ENCODE results near the gene B3GNT2.
"Not testable (repeated sequence)": the region's sequence is repeated elsewhere in the genome, so short reads cannot be mapped to it uniquely, and the experiment has no call there.

The B3GNT2 gene

DNA sequence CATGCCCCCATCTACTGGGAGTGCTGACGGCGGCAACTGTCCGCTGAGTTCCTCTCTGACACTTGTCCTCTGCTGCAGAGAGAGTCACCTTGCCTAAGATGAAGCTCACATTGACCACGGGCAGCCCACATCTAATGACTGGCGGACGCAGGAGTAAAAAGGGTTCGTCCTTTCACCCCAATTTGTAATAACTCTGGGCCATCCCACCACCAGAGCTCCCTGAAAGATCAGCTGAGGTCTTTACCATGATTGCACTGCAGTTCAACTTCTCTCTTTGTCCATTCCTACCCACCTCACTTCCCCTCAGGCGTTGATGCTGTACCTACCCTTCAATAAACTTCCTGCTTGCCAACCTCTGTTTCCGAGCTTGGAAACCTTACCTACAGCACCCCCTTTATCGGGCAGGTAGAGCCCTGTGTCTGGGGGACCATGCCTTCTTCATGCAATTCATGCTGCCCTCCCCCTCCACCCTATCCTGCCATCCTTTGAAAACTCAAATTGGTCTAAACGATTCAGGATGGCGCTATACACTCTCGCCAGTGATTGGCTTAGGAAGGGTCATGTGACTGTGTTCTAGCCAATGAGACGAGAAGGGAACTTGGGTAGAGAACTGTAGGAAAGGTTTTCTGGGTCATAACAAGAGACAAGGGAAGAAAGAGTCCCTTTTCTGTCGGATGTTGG is 10.3 kb upstream of the B3GNT2 start:
- DNase-seq (ENCODE audit: low read depth): no peak

DNA sequence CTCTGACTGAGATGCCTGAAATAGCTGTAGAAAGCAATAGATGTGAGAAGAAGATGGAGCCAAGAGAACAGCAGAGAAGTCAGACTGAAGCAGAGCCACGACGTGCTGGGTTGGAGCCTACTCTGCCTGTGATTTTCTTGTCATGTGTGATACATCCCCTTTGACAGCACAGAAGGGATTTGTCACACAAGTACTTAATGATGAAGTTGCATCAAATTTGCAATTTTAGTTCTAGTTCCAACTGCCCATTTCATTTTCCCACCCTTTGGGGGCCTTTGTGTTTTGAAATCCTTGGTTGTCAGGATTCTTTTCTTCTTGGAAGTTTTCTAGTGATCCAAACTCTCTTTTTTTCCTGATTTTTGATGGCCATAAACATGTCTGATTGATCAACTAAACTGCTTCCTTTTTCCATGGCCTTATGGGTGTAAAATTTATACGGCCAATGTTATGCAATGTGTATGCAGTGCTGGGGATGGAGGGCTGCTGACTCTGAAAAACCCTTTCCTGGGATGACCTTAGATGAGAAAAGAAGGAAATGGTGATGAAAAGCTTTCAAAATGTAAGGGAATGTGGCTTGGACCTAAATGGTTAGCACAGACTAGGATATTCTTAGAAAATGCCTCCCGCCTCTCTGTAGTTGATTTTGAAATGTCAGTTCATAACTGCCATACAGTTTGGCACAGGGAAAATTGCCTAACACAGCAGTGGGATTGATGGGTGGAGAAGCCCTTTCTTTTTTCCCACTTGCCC is 9.6 kb upstream of the B3GNT2 start:
- DNase-seq (ENCODE audit: low read depth): no peak

DNA sequence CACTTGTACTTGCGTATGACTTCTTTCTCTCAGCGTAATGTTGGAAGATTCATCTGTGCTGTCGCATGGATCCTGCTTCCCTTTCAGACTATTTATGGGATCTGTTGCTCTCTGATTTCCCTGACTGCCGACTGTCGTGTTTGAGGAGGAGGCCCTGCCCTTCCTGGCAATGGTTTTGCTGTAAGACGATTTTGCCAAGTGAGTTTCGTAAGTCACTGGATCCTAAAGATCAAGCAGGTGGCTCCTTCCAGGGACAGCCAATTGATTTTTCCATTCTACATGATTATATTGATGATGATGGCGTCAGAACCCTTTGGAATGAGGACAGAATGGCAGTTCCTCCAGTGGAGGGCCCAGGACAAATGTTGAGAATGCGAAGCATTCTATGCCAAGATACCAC is 8.7 kb upstream of the B3GNT2 start:
- DNase-seq (ENCODE audit: low read depth): no peak

DNA sequence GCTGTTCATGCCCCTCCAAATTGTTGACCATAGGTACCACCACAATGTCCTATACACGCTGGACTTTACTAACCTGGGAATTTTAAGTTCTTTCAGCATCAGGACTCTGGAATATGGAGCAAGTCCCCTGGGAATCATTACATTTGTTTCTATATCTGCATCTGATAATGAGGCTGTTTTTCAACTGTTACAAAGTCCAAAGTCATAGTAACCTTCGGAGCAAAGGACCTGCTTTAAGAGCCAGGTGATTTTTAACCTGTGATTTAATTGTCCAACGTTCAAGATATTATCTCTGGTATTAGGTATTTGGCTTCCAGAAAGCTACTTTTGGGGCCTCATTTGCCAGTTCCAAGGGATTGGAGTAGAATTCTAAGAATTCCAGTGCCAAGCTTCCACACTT is 7.5 kb upstream of the B3GNT2 start:
- no peak for DNase-seq (ENCODE audit: low read depth)

DNA sequence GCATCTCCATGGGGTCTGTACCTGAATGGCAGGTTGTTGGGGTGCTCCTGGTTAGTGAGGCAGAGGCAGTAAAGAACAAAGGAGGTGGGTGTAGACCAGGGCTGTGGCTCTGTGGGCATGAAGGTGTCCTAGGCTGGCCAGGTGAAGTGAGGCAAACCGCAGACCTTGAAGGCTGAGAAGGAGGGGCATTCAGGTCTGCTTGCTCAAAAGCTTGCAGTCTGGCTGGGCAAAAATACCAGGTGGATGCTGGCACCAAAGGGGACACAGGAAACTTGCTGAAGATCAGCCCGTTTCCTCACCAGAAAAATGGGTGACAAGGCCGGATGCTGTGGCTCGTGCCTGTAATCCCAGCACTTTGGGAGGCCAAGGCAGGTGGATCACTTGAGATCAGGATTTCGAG is 6.7 kb upstream of the B3GNT2 start:
- no peak for DNase-seq (ENCODE audit: low read depth)

DNA sequence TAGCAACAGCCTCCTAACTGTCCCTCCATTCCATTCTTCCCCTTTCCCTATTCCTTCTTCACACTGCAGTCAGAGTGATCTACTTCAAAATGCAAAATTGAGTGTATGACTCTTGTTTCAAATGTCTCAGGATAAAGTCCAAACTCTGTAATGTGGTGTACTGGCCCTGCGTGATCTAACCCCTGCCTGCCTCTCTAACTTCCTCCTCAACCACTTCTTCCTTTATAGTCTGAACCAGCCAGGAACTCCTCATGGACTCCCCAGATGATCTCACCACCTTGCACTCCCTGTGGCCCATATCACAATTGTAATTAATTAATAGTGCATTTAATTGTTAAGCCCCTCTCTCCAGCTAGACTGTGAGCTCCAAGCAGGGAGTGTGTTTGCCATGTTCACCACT is 3.1 kb upstream of the B3GNT2 start:
- no peak for DNase-seq (ENCODE audit: low read depth)

DNA sequence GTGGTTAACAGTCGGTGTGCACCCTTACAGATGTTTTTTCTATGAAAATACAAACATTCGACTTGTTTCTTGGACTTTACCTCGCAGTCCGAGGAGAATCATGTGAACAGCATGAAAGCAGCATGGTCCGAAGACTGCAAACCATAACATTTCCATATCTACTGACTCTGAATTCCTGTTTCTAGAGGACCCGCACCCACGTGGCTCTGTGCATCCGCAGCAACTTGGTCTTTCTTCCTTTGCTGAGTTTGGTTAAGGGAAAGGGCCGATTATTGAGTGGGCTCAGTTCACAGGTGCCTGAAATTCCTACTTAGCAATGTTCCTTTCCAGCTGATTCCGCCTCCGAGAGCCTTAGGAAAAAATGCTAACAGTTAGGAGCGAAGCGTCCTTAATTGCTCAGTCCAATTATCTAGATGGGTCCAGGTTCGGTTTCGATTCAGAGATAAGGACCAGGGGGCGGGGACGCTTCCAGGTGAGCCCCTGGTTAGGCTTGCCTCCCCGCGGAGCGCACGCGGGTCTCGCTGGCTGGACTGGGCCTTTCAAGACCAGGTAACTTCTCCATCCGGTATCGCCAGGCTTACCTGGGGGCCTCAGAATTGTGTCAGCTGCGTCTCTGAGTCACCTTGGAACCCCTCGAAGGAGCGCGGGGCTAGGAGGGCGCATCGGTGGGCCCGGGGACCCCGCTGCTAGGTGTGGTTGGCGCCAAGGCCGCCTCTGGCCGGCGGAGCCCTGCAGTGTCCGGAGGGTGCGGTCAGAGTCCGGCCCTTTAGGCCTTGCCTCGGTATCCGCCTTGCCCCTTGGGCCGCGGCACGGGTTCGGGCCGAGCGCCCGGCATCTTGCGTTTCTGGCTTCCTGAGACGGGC is 1.1 kb upstream of the B3GNT2 start:
- DNase-seq (ENCODE audit: low read depth): peak; percentile 3

DNA sequence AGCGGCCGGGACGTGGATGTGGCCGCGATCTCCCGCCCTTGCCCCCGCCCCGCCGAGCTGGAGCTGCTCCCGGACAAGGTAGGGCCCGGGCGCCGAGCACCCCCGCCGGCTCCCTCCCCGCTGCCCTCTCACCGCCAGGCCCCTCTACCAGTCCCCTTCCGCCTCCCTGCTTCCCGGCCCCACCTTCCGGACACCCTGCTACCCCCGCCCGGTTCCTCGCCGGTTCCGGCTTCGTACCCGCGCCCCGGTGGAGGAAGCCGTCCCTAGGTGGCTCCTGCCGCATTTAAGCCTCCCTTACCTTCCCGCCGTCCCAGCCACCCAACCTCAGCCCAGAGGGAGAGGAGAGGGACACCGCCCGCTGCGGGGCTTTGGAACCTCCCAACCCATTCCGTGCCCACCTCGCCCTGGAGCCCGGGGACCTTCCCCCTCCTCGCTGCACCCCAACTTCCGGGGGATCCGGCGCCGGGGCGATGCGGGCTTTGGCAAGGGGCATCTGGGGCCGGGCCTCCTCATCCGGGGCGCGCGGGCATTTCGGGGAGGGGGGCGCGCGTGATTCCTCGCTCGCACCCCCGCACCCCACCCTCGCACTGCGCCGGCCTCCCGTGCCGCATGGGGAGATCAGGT is 475 bp downstream of the B3GNT2 start:
- peak; percentile 45 for DNase-seq (ENCODE audit: low read depth)

DNA sequence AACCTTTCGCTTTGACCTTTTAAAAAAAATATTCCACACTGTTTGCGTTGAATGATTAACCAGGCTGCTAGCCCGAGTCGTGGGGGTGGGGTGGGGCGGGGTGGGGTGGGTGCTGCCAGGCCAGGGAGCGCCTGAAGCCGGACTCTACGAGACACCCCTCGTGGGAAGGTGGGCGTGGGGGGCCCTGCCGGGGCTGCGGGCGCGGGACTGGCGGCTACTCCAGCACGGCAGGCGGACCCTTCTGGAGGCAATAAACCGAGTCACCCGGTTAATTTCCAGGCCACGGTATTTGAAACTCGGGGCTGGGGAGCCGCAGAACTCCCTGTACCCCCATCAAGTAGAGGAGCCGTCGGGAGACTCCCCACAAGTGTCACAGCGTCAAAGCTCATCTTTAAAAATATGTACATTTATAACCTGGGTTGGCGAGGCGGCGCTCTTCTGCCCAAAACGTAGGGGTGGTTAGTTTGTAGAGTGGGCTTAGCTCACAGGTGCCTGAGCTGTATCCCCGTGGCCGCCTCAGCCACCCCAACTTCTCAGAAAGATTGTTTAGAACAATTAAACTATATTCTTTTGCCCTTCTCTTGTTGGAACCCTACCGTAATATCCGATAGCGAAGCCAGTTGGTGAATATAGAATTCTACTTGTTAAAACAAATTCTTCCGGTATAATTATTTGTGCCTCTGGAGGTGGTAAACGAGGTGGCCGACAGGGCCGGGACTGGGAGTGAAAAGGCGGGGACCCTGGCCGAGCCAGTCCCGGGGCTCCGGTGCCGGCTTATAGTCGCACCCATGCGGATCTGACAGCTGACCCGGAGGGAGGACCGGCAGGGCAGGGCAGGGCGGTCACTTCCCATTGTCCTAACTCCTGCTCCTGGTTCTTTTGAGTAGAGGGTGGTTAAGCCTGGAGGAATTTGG is 1.4 kb downstream of the B3GNT2 start:
- peak; percentile 18 for DNase-seq (ENCODE audit: low read depth)

DNA sequence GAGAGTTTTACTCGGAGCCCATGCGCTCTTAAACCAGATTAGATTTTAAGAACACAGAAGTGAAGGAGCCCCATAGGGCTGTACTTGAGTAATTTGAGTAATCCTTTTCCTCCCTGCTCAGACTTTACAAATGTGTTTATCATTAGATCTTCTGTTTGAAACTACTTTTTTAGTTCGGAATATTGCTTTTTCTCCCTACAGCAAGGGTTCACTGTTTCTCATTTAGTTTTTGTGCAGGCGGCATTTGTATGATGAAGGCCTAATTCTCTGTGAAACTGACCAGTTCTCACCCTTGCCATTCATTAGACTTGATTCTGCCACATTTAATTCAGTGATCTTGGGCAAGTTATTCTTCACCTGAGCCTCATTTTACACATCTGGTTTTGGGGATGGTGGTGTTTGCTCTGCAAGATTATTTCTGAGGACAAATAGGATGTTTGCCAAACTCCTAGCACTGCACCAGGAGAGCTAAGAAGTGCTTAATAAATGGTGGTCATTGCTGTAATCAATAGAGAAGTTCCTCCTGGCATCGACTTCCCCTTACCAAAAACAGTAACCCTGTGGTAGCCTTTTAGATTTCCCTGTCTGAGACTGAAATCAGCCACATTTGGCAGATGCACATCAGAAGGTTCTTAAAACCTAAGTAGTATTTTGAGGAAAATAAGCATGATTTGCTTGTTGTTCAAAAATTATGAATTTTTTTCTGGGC is 2.2 kb downstream of the B3GNT2 start:
- DNase-seq (ENCODE audit: low read depth): no peak

DNA sequence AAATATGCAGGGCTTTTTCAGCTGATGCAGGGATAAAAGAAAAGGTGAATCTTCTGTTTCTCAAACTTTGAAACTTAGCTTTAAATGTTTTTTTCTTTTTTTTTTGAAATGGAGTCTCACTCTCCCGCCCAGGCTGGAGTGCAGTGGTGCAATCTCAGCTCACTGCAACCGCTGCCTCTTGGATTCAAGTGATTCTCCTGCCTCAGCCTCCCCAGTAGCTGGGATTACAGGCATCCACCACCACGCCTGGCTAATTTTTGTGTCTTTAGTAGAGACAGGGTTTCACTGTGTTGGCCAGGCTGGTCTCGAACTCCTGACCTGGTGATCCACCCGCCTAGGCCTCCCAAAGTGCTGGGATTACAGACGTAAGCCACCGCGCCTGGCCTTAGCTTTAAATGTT is 2.9 kb downstream of the B3GNT2 start:
- not testable (repeated sequence) for DNase-seq (ENCODE audit: low read depth)

DNA sequence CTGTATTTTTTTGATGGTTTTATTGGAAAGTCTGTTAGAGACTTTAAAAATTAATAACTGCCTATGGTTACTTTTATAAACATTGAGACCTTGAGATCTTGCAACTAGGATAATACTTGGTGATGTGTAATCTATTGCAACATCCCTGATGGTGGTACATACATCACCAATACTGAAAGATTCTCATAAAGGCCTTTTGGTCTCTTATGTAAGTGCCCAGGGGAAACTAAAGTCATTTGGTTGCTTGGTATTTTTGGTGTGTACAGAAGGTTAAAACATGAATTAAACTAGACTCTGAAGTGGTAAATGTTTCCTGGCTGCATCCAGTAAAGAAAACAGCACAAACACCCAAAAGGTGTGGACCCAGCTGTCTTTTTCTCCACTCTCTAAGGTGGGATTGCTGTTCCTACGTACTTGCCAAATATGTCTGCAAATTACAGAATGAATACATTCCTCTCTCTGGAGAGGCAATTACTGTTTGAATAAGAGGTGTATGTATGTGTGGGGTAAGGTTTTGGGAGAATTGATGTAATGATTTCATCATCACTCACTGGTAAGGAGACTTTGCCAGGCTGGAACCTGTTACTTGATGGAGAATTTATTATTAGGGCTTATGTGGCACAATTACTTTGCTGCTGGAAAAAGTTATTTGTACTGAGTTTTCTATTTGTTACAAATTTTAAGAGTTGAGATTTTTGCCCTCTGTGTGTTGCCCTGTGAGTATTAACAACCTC is 3.6 kb downstream of the B3GNT2 start:
- DNase-seq (ENCODE audit: low read depth): no peak

DNA sequence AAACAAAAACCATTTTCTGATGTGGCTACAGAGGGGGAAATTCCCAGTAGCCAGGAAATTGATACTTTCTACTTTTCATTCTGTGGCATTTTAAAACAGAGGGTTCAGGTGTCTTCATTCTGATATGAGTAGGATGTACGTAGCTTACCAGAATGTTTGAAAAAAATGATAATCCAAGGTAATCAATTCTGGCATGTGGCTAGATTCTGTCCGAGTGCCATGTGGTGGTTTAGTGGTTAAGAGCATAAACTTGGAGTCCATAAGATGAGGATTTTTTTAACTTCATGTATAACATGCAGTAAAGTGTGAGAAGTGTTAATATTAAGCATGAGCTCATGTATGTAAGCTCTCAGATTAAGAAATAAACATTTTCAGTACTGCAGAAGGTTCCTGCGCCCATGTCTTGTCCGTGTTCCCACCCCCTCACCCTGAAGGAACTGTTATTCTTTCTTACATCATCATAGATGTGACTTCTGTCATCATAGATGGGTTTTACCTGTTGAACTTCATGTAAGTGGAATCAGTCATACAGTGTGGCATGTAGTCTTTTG is 4.5 kb downstream of the B3GNT2 start:
- no peak for DNase-seq (ENCODE audit: low read depth)

DNA sequence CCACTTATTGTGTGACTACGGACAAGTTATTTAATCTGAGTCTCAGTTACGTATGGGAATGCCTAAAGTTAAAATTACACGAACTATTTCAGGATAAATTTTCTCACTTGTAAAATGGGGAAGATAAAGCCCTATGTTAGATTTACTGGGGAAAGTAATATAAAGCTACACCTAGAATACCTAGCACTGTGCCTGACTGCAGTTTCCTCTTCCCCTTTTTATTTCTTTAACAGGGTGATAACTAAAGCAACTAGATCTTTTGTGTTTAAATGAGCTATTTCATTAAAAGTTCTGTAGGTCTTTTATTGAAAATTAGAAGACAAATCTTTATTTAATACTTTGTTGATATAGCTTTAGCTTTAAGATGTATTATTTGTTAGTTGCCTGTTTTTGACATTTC is 5.0 kb downstream of the B3GNT2 start:
- no peak for DNase-seq (ENCODE audit: low read depth)

DNA sequence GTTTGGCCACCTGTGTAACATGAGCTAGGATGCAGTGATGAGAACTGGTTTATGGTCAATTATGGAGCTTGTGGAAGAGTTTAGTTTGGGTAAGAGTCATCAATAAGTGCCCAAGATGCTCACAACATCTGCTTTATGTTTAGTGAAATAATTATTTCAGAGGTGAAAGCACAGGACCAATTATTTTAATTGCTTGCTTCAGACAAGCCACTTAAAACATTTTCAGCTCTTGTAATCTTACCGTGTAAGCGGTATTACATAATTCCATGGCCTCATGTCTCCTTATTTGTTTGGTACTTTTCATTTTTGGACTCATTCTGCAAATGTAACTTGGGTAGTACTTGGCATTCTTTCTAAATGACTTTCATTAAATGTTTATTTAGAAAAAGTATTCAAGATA is 5.4 kb downstream of the B3GNT2 start:
- no peak for DNase-seq (ENCODE audit: low read depth)

DNA sequence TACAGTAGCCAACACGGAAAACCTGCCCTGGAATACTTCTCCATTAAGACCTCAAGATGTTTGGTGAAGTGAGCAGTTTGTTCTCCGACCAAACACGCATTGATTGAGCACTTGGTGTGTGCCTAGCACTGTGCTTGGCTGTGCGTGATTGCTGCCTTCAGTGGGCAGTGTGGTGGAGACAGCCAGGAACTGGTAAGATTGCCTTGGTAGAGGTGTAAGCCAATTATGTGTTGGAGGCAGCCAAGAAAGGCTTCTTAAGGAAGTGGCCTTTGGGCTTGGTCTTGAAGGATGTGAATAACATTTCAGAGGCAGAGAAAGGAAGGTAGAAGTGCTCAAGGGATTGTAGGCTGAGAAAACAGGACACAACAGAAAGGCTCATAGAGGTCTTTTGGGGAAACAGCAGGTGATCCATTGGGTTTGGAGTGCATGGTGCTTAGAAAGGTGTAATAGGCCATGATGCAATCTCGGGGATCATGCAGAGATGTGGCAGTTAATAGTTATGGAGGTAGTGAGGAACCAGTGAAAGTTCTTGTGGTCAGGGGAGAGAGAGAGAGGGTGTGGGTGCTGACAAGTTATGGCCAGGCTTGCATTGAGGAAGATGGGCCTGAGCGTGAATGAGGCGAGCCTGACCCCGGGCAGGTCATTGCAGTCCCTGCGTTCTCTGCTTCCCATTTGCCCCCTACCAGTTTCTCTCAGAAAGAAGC is 6.3 kb downstream of the B3GNT2 start:
- no peak for DNase-seq (ENCODE audit: low read depth)

DNA sequence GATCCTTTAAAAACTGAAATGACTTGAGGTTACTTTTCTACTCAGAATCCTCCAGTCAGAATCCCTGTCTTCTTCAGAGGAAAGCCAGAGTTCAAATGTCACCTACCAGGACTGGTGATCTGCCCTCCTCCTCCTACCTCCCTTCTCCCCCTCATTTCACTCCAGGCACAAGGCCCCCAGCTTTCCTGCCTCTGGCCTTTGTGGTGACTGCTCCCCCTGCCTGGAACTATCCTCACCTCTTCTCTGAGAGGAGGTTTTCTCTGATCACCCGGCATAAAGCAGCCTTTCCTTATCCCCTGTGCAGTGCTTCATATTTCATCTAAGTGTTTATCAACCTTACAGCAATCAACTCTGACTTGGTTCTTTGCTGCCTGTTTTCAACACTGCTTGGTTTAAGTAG is 6.8 kb downstream of the B3GNT2 start:
- DNase-seq (ENCODE audit: low read depth): no peak

DNA sequence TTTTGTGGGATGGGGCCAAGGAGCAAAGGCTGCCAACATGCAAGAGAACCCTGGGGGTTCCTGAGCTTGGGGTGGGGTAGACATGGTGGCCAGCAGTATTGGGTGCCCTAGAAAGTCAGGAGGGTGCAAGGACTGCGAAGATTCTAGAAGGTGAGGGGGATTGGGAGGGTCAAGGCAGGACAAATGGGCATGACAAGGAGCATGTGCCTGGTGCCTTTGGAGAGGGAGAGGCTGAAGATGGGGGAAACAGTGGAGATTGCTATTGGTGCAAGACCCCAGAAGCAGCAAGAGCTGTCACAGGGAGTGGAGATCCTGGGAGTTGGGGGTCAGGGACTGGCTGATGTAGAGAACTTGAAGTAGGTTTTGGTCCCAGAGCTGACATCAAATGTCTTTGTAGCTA is 7.5 kb downstream of the B3GNT2 start:
- DNase-seq (ENCODE audit: low read depth): no peak

DNA sequence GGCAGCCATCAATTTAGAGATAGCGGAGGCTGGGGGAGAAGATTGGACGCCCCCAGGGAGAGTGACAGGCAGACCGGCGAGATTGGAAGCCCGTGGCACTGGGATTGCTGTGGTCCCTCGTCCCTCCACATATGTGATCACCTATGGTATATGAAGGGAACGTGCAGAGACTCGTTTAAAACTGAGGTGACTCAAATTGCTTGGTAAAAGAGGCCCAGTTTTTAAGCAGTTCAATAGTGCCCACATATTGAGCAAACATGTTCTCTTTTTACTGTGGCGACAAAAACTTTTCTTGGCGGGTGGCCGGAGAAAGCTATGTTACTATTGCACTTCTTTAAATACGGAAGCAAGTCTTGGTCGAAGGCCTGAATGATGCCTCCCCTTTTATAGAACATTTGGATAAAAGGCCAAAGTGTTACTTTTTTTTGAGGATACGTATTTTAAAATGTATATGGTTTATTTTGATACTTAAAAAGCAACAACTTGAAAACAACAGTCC is 9.1 kb downstream of the B3GNT2 start:
- no peak for DNase-seq (ENCODE audit: low read depth)
